ENCODE data around the gene CELSR2.

The CELSR2 gene

GRCh38 chr1:109307274-109308021, 58.1 kb downstream of the CELSR2 start:
- DNase-seq (ENCODE audit: low read depth): no peak

GRCh38 chr1:109309347-109309746, 60.0 kb downstream of the CELSR2 start:
- no peak for DNase-seq (ENCODE audit: low read depth)

- DNase-seq (ENCODE audit: low read depth): no peak
Measured at GRCh38 chr1:109312246-109312645, 62.9 kb downstream of the CELSR2 start.

- no peak for DNase-seq (ENCODE audit: low read depth)
Measured at GRCh38 chr1:109312978-109313775, 63.8 kb downstream of the CELSR2 start.

GRCh38 chr1:109314795-109315194, 65.5 kb downstream of the CELSR2 start:
- DNase-seq (ENCODE audit: low read depth): no peak

GRCh38 chr1:109315288-109315687, 65.9 kb downstream of the CELSR2 start:
- DNase-seq (ENCODE audit: low read depth): no peak

- DNase-seq (ENCODE audit: low read depth): no peak
Measured at GRCh38 chr1:109316506-109316905, 67.2 kb downstream of the CELSR2 start.

GRCh38 chr1:109319114-109319513, 69.8 kb downstream of the CELSR2 start:
- DNase-seq (ENCODE audit: low read depth): no peak

- DNase-seq (ENCODE audit: low read depth): no peak
Measured at GRCh38 chr1:109322974-109323373, 73.6 kb downstream of the CELSR2 start.

Measured in HS-27A (cell line).